ENCODE measurements around the gene SUPT3H.
"Not testable (repeated sequence)": the region's sequence is repeated elsewhere in the genome, so short reads cannot be mapped to it uniquely, and the experiment has no call there.

Gene SUPT3H

DNA sequence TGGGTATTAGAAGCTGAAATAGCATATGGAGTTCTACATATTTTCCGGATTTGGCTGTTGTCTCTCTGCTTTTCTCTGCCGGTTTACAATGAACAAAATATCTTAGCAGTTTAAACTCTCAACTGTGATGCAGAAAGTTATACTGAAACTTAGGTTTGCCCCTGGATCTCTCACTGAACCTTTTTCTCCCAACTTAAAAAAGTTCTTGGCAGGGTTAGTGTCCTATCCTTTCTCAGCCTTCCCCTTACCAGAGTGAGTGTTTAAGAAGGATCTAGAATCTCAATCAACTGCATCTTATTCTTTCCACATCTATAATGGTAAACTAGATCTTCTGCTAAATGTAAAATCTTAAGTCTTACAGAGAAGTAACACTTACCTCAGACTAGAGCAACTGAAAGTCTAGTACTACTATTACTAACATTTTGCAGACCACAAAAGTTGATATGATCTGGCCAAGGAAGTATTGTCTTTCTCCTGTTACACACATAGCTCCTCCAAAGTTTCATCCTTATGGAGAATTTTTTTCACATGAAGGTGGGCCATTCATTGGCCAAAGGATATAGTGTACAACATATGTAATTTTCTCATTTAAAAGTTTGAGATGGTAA, 441.9 kb downstream of the SUPT3H start:
- DNase-seq: no peak

DNA sequence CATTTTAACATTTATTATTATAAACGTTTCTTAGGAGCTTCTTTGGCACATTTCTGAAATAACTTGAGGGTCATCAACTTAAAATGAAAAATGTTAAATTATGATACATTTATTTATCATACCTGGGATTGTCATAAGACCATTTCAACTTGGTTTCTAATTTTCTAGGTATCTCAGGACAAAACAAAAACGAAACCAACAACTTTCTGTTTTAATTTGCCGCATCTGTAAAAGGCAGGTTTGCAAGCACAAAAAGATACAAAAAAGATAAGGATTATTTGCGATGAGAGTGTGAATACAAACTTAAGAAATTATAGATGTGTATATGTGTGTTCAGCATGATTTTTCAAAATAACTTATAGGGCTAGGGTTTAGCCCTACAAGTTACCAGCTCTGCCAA, 444.6 kb downstream of the SUPT3H start:
- DNase-seq: no peak

DNA sequence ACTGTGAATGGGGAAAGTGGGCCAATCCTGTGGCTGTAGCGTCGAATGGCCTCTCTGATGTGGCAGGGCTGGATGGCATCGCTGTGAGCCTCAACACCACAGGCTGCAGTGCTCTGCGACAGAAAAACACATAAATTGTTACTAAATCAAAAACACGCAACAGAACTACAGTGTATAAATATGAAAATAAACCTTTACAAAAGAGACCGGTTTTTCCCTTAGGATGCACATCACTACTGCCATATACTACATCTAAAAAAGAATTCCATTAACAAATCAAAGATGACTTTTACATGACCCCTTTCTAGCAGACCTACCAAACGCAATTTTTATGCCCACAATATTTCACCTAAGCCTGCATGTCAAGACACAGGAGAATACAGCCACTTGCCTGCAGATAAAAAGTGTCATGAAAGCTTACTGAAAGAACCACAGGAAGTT, 445.1 kb downstream of the SUPT3H start:
- peak; percentile 38 for DNase-seq

DNA sequence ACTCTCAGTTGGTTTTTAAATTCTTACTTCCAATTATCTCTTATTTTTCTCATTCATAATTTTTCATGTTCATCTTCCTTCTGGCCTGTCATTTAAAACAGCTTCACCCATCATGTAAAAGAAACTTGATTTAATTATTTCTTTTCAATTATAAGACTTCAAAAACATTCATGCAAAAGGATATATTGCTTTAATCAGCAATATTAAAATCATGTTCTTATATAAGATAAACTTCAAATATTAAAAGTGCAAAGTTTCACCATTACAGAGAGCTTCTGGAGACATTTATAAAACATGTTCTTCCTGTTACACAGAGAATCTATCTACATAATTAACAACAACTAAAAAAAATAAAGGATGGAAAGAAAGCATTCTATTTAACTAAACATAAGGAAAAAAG, 446.3 kb downstream of the SUPT3H start:
- no peak for DNase-seq

DNA sequence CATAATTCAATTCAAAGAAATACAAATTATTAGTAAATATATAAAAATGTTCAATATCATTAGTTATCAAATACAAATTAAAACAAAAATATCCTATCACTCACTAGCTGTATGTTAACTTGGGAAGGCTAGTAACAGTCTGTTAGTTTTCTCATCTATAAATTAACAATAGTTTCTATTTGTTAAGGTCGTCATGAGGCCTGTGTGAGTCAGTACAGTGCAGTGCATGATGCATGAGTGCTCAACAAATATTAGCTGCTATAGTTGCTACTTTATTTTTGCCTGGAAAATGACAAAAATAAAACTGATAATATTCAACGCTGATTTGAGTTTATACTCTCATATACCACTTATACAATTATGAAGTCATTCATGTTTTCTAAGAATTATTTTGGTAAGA, 451.2 kb downstream of the SUPT3H start:
- DNase-seq: no peak

DNA sequence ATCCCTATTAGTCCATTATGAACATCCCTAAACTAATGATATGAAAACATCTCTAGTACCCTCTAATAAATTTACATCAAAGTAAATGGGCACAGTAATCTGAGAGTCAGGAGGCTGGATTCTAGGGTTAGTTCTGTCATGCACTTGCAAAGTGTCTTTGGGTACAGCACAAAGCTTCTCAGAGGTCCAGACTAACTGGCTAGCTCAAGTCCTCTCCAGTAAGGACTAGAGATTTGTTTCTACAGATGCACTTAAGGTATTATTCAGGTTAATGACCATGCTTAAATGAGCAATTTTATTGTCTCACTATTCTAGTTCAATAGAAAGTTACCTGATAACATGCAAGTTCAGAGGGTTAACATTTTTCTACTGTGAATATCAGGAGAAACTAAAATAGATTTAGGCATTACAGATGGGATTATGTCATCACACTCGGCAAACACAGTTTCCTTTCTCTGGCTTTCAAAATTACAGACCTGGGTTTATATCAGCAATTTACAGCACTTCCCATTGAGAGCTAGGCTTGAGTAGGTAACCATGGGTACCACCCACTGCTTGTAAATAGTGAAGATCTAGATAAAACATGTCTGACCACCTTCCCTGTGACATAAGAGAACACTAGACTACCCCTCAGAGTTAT, 452.5 kb downstream of the SUPT3H start:
- no peak for DNase-seq

DNA sequence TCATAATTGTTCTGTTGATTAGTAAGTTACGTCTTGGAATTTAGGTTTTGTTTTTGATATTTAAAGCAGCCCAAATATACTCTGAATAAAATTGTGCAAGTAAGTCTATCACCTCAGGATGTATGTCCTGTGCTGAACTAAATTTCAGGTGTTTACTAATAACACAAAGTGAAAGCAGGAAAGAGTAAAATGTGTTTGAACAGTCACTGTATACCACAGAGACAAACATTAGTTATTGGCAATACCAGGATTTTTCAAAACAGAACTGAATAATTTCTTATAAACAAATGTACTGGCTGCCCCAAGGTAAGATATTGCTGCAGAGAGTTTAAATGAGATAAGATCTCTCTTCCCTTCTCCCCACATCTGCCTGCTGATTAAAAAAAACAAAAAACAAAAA, 454.3 kb downstream of the SUPT3H start:
- no peak for DNase-seq

DNA sequence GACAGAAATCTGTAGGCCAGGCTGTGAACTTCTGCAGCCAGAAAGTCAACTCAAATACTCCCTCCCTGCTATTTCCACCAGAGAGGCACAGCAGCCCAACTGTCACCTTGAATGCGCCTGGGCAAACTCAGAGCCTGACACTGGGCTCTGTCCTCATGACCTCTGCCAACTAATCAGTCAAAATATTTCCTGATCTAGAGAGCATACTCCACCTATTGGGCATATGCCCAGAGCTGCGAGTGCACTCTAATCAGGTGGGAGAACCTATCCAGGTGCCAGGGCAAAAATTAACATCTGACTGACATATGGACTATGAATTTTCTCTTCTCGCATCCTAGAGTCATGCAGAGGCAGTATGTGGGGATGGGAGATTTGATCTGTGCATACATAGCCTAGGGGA, 455.9 kb downstream of the SUPT3H start:
- DNase-seq: no peak

DNA sequence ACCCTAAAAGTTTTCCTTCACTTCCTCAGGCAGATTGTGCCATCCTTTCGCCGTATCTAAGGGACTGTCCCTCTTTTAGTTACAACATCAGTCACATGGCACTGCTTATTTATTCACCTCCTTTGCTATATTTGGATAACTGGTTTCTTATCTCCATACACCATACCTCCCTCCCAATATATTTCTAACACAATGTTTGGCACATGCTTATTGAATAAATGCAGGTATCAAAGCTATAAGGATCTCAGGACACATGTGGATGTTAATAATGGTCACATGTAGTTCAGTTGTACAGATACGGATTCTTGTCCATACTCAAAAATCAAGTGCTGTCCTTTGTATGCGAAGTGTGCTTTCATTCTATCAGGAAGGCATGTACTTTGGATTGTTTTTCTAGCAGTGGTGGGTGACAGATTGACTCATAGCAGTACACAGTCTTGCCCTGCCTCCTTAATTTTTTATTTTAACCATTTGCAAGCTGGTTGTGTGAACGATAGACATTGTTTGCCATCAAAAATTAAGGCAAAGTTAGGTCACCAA, 456.7 kb downstream of the SUPT3H start:
- no peak for DNase-seq

DNA sequence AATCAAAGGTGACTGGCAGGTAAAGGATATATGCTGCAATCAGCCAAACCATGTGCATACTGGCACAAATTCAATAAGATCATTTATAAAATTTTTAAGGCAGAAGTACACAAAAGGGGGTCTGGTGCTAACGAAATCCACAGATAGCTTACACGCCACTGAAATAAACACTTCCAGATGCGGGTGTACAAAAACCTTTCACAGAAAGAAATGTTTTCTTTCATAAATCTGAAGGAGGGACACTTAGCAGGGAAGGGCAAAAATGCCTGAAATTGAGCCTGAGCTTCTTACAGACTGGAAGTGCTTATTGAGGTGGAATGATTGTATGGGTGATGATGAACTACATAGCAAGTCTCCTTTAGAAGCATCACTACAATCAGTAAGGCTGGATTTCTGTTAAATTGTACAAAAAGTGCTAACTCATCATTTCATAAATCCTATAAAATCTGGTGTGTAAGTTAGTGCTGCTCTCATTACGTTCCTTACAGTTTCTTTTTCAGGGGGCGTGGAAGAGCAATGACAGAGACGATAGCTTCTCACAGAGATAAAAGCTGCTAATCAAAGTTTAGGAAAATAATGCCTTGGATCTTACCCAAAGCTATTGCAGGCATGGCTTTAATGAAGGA, 458.9 kb downstream of the SUPT3H start:
- no peak for DNase-seq

DNA sequence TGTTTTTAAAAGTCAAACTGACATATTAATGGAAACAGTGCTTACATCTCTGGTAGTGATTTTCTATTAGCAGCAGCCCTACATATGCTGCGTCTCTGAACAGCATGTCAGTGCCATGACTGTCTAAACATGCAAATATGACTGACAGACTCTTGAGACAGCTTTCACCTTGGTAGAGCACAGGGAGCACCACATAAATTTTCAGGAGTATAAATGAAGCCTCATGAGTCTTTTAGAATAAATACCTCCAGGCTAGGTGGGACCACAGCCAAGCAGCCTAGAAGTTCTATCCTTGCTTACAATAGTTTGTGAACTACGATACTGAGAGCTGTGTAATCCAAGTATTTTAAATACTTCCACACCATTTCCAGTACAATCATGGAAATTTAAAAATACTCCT, 460.3 kb downstream of the SUPT3H start:
- no peak for DNase-seq

DNA sequence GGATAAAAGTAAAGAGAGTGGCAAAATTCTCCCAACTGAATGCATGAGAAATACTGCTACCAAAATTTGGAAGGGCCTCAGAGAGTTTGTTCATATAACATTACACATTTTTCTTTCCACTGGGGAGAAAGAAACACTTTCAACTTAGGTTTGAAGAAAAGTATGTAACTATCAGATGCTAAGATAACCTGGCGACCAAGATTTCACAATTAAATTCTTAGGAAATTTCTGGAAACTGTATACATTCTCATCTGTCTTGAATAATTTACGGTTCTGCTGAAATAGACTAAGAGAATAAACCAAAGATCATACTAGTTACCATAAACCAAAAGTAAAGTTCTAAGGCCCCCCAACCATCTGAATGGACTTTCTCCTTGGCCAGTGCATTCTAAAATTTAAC, 462.6 kb downstream of the SUPT3H start:
- DNase-seq: no peak

DNA sequence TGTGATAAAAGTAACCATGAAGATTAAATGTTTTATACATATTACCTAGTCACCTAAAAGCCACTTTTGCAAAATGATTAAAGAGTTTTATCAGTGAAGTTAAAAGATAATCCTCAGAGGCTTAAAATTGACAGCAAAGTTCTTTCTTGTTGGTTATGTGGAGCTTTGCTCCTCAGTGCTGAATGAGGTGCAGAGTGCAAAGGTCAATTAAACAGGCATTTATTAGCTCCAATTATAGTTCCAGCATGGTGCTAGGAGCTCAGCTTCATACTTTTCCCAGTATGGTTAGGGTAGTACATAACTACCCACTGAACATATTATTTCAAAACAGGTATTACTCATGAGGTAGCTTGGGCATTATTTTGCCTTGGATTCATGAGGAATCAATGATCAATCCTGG, 463.6 kb downstream of the SUPT3H start:
- DNase-seq: no peak

DNA sequence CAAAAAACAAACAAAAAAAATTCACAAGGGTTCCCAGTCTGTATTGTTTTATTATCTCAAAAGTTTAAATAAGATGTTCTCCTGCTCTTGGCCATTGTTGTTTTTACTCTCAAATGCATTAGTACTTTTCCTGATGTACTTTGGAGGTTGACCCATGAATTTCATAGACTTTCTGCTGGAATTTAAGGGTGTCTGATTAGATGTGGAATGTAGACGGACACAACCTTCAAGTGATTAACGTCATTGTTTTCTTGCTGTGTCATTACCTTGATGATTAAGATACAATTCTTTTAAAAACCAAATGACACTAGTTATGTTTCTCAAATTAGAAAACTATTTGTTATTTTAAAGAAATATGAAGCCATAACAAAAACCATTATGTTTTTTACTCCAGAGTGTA, 471.0 kb downstream of the SUPT3H start:
- no peak for DNase-seq

DNA sequence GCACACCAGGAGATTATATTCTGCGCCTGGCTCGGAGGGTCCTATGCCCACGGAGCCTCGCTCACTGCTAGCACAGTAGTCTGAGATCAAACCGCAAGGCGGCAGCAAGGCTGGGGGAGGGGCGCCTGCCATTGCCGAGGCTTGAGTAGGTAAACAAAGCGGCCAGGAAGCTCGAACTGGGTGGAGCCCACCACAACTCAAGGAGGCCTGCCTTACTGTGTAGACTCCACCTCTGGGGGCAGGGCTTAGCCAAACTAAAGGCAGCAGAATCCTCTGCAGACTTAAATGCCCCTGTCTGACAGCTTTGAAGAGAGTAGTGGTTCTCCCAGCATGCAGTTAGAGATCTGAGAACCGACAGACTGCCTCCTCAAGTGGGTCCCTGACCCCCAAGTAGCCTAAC, 477.4 kb downstream of the SUPT3H start:
- DNase-seq: not testable (repeated sequence)

DNA sequence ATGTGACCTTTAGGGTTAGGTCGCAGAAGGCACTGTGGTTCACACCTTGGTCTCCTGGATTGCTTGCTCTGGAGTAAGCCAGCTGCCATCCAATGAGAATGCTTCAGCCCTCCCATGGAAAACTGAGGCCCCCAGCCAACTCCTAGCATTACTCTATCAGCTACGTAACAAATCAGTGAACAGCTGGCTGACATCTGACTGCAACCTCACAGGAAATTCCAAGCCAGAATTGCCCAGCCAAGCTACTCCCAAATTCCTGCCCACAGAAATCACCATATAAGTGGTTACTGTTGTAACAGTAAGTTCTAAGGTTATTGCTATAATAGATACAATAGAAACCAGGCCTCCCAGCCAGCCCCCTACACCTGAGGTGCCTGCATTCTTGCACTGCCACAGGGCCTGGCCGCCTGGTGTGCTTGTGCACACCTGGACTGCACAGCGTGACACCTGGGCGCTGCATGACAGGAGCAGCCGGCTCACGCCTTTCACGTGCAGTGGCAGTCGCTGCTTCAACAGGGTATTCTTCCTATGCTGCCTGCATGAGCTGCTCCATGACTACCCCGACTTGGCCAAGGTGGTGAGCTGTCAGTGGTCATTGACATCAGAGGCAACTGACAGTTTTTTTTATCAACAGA, 479.3 kb downstream of the SUPT3H start:
- DNase-seq: no peak

DNA sequence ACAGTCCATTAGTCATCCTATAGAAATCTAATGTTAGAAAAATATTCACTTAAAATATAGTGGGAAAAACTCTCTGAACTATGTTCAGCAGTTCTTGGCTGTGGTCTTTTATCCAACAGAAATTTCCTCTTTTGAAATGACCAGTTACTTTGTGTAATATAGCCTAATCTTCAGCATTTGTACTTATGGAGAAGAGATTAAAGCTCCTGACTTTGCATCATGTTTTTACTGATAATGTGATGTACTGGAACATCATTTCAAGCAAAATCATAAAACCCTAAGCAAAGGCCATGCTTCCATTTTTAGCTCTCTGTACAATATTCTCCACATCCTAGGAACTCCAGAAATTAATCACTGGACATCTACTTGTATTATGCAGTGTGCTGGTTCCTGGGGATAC, 480.4 kb downstream of the SUPT3H start:
- no peak for DNase-seq

DNA sequence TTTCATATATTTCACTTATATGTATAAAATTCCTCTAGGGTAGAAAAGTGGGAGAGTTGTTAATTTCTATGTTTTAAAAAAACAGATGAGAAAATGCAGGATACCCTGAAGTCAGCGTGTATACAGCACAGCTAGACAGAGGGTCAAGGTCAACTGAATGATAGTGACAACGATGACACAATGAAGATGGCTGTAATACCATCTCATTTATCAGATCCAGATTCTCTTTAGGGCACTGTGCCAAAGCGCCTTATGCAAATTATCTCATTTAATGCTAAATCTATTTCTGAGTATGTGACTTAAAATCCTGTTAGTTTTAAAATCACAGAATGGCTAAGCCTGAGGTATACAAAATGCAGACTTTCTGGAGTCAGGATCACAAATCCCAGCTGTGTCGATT, 481.0 kb downstream of the SUPT3H start:
- no peak for DNase-seq

DNA sequence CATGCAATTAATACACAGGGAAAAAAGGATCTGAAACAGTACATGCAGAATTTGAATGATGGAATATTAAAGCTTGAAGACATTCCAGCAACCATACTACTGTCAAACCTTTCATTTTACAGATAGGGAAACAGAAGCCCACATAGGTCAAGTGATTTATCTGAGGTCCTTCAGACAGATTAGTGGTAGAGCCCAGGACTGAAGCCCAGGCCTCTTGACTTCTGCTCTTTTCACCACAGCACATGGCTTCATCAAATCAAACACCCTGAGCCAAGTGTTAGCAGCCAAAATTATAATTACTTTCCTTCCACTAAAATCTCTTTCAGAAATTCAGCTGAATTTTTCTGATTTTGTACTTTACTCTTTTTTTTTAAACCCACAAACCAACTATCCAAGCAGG, 485.2 kb downstream of the SUPT3H start:
- DNase-seq: no peak

DNA sequence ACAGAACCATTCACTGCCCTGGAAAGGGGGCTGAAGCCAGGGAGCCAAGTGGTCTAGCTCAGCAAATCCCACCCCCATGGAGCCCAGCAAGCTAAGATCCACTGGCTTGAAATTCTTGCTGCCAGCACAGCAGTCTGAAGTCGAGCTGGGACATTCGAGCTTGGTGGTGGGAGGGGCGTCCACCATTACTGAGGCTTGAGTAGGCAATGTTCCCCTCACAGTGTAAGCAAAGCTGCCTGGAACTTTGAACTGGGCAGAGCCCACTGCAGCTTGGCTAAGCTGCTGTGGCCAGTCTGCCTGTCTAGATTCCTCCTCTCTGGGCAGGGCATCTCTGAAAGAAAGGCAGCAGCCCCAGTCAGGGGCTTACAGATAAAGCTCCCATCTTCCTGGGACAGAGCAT, 498.7 kb downstream of the SUPT3H start:
- DNase-seq: not testable (repeated sequence)

DNA sequence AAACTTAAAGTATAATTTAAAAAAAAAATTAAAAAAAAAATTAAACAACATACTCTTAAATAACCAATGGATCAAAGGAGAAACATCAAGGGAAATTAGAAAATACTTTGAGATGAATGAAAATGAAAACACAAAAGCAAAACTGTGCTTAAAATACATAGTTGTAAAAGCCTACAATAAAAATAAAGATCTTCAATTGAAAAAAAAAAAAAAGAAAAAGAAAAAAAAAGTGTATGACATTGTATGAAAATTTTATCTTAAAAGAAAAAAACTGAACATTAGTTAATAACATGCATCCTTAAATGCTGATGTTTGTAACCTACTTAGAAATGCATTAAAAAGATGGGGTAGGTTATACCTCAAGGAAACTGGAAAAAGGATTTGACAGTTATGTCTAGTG, 501.1 kb downstream of the SUPT3H start:
- not testable (repeated sequence) for DNase-seq

DNA sequence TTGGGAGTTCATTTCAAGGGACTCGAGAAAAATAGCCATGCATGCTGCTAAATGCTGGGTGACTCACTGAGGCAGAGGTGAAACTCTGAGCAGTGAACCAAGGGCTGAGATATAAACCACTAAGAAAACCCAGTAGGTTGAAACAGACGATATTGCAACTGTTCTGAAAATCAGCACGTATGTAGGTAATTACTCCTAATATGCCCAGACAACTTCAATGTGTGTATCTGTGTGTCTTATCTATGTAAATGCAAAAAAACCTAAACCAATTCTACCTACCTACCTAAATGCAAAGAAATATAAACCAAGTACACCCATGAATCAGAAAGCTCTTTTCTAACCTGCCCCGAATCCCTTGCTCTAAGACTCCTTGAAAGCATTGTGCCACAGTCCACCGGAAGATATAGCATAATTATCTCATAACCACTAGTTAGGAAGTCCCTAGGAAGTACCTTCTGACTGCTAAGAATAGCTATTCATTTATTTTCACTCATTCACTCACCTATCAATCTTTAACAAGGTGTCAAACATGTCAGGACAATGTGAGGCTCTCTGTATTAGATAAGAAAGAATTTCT, 508.3 kb downstream of the SUPT3H start:
- no peak for DNase-seq

DNA sequence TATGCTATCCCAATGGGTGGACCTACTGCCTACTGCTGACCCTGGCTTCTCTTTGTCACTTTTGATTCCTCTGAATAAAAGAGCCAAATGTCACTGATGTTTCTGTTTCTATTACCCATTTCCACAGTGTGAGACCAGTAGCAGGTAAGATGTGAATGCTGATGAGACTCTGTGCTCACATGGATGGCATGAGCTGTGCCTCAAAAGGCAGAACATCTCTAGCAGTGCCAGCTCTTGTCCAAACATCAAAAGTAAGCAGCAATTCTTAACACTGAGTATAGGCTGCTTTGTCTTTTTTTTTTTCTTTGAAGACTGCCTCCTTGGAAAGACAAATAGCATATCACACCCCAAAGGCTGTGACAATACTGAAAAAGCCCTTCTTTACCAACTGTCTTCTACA, 508.8 kb downstream of the SUPT3H start:
- no peak for DNase-seq

DNA sequence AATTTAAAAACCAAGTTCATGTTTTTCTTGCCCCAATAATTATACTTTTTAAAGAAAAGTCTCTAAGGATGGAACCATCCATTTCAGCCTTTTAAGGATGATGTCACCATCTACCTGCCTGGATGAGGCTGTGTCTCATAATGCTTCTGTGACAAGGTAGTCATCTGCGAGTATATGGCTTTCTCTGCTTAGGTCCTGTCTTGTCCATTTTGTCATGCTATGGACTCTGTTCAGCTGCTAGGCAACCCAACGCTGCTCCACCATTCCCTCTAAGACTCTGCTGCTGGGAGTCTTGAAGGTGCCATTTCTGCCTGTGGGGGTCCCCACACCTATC, 509.4 kb downstream of the SUPT3H start:
- no peak for DNase-seq

All from stimulated activated CD4-positive, alpha-beta T cell treated with anti-CD3 and anti-CD28 coated beads, Interleukin-15, amount 100 ng/mL, for 24 hours (primary cell).